ENCODE results near the gene ZFP62.

The ZFP62 gene

DNA sequence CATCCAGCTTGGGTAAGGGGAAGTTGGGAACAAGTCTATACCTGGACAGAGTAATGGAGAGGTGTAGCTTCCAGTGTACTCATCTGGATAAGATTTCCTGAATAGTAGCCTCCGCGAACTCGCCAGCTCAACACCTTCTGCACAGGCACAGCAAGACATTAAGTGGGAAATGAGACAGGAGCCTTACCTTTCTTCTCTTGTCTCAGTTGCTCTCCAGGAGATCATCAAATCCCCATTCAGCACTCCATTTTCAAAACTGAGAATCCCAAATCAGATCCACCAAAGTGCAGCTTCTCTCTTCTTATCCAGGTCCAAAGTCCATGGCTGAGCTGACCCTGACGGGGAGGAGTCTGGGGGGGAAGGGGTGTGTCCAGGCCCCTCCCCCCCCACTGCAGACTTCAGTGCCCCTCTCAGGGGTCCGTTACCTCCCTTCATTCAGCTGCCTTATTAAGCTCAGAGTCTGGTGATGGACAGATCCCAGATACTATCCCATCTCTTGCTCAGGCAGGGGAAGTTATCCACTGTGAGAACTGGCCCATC lies 52.5 kb downstream of the ZFP62 start:
- TF ChIP-seq FOXM1 (IDR thresholded peaks at IDR 0.05; ENCODE audit: borderline replicate concordance, low read depth) (no peak), NFIC (IDR thresholded peaks at IDR 0.05) (no peak), USF1 (IDR thresholded peaks at IDR 0.05) (no peak), RAD21 (IDR thresholded peaks at IDR 0.05; ENCODE audit: low read depth) (no peak), EP300 (IDR thresholded peaks at IDR 0.05; ENCODE audit: borderline replicate concordance) (no peak), ZBTB7A (IDR thresholded peaks at IDR 0.05; ENCODE audit: low read depth) (no peak), YY1 (IDR thresholded peaks at IDR 0.05; ENCODE audit: low read depth) (no peak), CEBPB (IDR thresholded peaks at IDR 0.05) (no peak), CREB1 (IDR thresholded peaks at IDR 0.05; ENCODE audit: low read depth) (no peak)
- TF ChIP-seq, protein P1, sequence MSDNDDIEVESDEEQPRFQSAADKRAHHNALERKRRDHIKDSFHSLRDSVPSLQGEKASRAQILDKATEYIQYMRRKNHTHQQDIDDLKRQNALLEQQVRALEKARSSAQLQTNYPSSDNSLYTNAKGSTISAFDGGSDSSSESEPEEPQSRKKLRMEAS (IDR thresholded peaks at IDR 0.05): no peak

- TF ChIP-seq EGR1 (IDR thresholded peaks at IDR 0.05): no peak
These were observed 53.2 kb downstream of the ZFP62 start for GRCh38 chr5:180807654-180808414.

DNA sequence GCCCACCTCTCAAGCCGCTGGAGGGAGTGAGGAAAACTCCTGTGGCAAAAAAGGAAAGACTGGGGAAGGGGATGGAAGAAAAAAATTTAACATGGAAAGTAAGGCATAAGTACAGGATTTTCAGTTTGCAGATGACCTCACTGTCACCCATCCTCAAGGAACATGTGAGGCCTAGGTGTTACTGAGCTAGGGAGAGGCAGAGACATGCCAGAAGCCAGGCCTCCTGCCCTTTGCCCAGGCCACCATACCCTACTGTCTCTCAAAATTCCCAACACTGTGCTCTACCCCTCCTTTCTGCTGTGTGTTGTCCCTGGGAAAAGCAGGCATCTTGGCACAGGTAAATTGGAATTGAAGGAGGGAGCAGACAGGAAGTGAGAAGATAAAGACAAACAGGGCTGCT lies 54.0 kb downstream of the ZFP62 start:
- TF ChIP-seq CEBPB (IDR thresholded peaks at IDR 0.05) (no peak), NFIC (IDR thresholded peaks at IDR 0.05) (no peak), USF1 (IDR thresholded peaks at IDR 0.05) (no peak), TAF1 (IDR thresholded peaks at IDR 0.05; ENCODE audit: low read depth) (no peak), CREB1 (IDR thresholded peaks at IDR 0.05; ENCODE audit: low read depth) (no peak), EP300 (IDR thresholded peaks at IDR 0.05; ENCODE audit: borderline replicate concordance) (no peak), EGR1 (IDR thresholded peaks at IDR 0.05) (no peak), YY1 (IDR thresholded peaks at IDR 0.05; ENCODE audit: low read depth) (no peak), RAD21 (IDR thresholded peaks at IDR 0.05; ENCODE audit: low read depth) (no peak), TCF12 (IDR thresholded peaks at IDR 0.05; ENCODE audit: low read depth) (no peak), FOXM1 (IDR thresholded peaks at IDR 0.05; ENCODE audit: borderline replicate concordance, low read depth) (no peak), ZBTB7A (IDR thresholded peaks at IDR 0.05; ENCODE audit: low read depth) (no peak), TEAD4 (IDR thresholded peaks at IDR 0.05) (no peak)
- TF ChIP-seq, protein P1 (IDR thresholded peaks at IDR 0.05): no peak
- TF ChIP-seq, protein P2, sequence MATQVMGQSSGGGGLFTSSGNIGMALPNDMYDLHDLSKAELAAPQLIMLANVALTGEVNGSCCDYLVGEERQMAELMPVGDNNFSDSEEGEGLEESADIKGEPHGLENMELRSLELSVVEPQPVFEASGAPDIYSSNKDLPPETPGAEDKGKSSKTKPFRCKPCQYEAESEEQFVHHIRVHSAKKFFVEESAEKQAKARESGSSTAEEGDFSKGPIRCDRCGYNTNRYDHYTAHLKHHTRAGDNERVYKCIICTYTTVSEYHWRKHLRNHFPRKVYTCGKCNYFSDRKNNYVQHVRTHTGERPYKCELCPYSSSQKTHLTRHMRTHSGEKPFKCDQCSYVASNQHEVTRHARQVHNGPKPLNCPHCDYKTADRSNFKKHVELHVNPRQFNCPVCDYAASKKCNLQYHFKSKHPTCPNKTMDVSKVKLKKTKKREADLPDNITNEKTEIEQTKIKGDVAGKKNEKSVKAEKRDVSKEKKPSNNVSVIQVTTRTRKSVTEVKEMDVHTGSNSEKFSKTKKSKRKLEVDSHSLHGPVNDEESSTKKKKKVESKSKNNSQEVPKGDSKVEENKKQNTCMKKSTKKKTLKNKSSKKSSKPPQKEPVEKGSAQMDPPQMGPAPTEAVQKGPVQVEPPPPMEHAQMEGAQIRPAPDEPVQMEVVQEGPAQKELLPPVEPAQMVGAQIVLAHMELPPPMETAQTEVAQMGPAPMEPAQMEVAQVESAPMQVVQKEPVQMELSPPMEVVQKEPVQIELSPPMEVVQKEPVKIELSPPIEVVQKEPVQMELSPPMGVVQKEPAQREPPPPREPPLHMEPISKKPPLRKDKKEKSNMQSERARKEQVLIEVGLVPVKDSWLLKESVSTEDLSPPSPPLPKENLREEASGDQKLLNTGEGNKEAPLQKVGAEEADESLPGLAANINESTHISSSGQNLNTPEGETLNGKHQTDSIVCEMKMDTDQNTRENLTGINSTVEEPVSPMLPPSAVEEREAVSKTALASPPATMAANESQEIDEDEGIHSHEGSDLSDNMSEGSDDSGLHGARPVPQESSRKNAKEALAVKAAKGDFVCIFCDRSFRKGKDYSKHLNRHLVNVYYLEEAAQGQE (IDR thresholded peaks at IDR 0.05; ENCODE audit: low read depth): no peak

DNA sequence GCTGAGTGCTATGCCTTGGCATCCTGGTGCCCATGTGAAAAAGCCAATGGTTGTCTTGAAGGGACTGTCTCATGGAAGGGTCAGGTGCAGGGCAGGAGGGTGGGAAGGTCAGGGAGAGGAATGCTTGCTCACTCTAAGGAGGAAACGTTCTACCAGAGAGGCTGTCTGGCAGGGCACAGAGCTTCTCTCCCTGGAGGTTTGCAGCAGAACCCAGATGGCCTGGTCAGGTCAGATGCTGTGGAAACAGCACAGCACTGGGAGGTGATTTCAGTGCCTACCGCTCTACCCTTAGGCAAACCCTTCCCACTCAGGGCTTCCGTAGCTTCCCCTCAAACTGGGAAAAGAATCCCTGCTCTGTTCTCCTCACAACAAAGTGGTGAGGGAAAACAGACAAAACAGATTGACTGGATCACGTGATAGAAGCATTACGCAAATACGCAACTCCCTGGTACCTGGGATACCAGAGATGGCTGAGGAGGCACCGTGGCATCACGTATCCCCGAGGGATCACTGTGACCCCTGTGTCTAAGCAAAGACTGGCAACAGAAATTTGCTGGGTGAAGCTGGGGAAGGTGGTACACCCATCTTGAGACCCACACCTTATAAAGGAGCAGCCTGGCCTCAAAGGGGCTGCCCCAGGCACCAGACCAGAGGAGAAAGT lies 54.6 kb downstream of the ZFP62 start:
- no peak for TF ChIP-seq RAD21 (IDR thresholded peaks at IDR 0.05; ENCODE audit: low read depth)
- TF ChIP-seq YY1 (IDR thresholded peaks at IDR 0.05; ENCODE audit: low read depth): no peak
- no peak for TF ChIP-seq TAF1 (IDR thresholded peaks at IDR 0.05; ENCODE audit: low read depth)
- TF ChIP-seq EP300 (IDR thresholded peaks at IDR 0.05; ENCODE audit: borderline replicate concordance): no peak
- no peak for TF ChIP-seq TEAD4 (IDR thresholded peaks at IDR 0.05)
- no peak for TF ChIP-seq CEBPB (IDR thresholded peaks at IDR 0.05)
- no peak for TF ChIP-seq CREB1 (IDR thresholded peaks at IDR 0.05; ENCODE audit: low read depth)
- no peak for TF ChIP-seq TCF12 (IDR thresholded peaks at IDR 0.05; ENCODE audit: low read depth)
- TF ChIP-seq USF1 (IDR thresholded peaks at IDR 0.05): no peak
- no peak for TF ChIP-seq ZBTB7A (IDR thresholded peaks at IDR 0.05; ENCODE audit: low read depth)
- TF ChIP-seq, protein P1 (IDR thresholded peaks at IDR 0.05): no peak
- TF ChIP-seq, protein P2 (IDR thresholded peaks at IDR 0.05; ENCODE audit: low read depth): no peak
- no peak for TF ChIP-seq FOXM1 (IDR thresholded peaks at IDR 0.05; ENCODE audit: borderline replicate concordance, low read depth)
- TF ChIP-seq EGR1 (IDR thresholded peaks at IDR 0.05): no peak
- TF ChIP-seq NFIC (IDR thresholded peaks at IDR 0.05): no peak
